SK-N-SH (cell line): ENCODE measurements around the gene GLIS1.

Experiments used
- CTCF ChIP-seq: fragments of 200-600 bp; sonication (generic); IDR thresholded peaks from 2 replicates; pipeline ENCODE4 v1.6.1; 2017; ENCODE audit warnings: antibody characterized with exemption, mild to moderate bottlenecking, moderate library complexity
- POLR2AphosphoS5 ChIP-seq: IDR thresholded peaks from 2 replicates; pipeline ENCODE4 v1.6.1; 2012; ENCODE audit warnings: low read depth, low read length
- ZBTB33 ChIP-seq: IDR thresholded peaks from 2 replicates; pipeline ENCODE4 v1.4.0; 2012; ENCODE audit warnings: low read depth, borderline replicate concordance

- TF ChIP-seq CTCF, result no peak
- TF ChIP-seq POLR2AphosphoS5, result no peak
- no peak for TF ChIP-seq ZBTB33
Observed at GRCh38 chr1:53737648-53738204, 1.2 kb downstream of the GLIS1 start.
